Right hindlimb (tissue), 1 donor: Measurements from ENCODE around the gene HSD17B1.
"Not testable (repeated sequence)": the region's sequence is repeated elsewhere in the genome, so short reads cannot be mapped to it uniquely, and the experiment has no call there.

Experiments used
- DNase-seq: peaks from one replicate; pipeline ENCODE4 v3.0.0-alpha.2; 2018

HSD17B1 gene, protein sequence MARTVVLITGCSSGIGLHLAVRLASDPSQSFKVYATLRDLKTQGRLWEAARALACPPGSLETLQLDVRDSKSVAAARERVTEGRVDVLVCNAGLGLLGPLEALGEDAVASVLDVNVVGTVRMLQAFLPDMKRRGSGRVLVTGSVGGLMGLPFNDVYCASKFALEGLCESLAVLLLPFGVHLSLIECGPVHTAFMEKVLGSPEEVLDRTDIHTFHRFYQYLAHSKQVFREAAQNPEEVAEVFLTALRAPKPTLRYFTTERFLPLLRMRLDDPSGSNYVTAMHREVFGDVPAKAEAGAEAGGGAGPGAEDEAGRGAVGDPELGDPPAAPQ

DNA sequence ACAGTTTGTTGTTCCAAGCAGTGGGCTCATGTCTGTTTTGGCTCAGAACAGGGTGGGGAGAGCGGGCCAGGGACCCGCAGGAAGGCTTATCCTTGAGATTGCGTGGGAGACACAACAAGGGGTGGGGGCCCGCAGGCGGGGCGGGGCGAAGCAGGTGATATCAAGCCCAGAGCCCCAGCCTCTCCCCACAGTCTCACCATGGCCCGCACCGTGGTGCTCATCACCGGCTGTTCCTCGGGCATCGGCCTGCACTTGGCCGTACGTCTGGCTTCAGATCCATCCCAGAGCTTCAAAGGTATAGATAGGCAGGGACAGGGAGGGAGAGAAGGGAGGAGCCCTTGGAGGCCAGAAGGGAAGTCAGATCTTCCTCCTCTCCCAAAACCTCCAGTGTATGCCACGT is at the start of gene HSD17B1:
TSS of gene HSD17B1 (plus strand) at position 188 of the 400 bp plus-strand sequence. CDS start at position 199, 11 bp downstream.
- DNase-seq, result not testable (repeated sequence)

DNA sequence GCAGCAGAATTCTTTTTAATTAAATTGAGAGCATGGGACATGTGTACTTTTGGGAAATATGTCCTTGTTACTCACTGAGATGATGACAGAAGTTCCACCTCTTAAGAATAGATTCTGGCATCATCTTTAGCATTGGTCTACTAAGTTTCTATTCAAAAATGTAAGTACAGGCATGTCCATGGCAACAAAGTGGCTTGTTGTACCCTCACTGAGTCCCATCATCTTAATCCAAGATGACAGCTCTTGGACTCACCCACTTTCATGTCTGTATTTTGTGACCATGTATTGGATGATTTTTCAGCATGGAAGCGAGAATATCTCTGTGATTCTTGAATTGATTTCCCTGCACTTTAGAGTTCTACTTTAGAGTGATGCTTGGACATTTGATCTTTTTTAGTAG is 49.8 kb upstream of the HSD17B1 start:
- DNase-seq, result no peak

DNA sequence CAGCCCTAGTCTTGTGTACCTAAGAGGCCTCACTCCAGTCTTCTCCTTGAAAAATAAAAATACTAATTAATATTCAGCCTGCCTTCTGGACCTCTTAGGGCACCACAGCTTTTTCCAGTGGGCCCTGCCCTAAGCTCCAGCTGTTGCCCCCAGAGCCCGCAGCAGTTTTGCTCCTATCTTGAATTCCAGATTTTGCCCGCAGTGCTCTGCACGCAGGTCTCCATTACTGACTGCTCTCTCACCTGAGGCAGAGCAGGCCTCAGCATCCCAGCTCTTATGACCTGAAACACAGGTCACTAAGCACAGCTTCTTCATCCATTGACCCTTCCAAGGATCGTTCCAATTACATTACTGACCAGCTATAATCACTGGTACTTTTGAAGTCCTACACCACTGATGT is 45.1 kb upstream of the HSD17B1 start:
- DNase-seq, result no peak

DNA sequence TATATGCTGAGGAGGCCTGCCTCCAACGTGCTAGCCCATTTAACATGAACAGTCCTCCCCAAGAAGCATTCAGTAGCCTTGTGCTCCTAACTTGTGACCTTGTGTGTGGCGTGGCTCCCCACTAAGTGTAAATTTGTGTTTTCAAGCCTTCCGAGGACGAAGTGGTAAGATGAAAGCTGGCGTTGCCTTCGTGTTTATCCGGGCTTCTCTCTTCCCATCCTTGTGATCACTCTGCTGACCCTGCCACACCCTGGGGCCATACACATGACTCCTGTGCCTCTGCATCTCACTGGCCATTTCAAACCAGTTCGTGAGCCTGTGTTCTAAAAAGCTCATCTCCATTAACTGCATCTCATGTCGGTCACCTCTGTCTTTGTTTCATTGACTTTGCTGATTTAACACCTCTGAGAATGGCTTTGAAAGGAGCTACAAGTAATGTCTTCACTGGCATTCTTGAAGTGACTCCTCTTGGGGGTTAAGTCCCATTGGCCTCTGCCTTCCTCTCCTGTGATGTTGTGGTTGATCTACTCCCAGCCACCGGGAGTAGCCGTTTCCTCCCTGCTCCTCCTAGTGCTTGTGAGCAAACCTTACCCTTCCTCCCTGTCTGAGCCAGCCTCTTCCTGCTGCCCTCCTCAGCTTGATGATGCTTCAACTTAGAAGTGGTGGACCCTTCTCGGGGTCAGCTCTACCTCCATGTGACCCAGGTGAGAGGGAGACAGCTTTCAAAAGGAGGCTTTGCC is 44.1 kb upstream of the HSD17B1 start:
- DNase-seq, result no peak

DNA sequence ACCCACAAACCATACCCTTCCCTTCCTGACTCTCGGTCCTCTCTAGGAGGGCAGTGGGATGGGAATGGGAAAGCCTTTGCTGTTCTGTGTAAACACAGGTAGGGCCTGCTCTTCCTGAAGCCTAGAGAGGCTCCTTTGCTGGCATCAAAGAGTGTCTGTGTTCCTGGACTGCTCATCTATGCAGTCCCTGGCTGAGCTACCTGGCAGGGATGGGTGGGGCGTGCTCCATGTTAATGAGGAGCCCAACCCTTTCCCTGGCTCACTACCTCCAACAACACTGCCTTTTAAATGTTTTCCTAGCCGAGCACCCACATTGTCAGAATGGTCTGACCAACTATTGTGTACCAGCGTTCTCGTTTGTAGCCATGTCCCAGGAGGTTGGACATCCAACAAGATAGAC is 43.3 kb upstream of the HSD17B1 start:
- no peak for DNase-seq

DNA sequence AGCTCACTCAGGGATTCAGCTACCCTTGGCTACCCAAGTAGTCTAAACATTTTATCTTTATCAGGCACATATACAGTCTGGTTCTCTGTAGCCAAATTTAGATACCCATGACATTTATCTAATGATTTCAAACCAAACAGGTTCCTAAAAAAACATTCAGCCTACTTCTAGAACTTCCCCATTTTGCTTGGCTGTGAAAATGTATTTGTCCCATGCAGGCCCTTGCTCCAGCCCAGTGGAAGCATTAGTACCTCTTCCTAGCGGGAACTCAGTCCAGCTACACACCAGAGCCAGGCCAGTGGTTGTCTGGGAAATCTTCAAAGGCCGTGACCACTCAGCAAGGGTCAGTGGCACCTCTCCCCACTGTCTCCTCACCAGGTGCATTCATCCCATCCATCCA is 42.9 kb upstream of the HSD17B1 start:
- DNase-seq, result no peak

DNA sequence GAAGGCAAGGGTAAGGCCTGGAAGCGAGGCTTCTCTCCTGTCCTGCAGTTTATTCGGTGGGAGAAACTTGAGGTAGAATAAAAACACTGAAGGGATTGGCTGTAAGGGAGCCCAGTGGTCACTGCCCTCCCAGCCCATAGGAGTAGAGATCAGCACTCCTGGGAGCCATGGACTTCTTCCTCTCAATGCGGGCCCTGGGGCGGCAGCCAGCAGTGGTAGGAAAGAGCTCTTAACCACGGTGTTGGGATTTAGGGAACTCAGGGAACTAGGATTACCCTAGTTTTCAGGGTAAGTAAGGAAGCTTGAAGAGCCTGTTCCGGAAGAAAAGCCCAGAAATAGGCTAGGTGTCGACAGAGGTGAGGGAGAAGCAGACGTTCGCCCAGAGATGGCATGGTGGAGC is 40.5 kb upstream of the HSD17B1 start:
- no peak for DNase-seq

DNA sequence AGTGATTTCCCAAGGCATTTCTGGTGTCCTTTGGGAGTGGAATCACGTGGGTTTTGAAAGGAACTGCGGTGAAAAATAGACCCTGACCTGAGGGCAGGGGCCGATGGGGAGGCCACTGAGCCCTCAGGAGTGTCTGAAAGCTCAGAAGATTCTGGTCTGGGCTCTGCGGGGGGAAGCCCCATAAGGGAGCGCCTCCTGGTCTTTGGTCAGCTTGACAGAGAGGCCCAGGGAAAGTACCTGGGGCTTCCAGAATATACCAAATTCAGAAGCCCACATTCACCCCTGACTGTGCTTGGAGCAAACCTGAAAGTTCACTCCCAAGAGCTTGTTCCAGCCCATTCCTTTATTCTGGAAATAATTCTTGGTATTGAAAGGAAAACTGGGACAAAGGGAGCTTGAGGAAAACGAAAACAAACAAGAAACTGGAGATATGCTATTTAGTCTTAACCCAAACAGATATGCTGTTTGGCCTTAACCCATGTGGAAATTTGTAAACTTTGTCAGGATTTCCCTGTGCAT is 39.9 kb upstream of the HSD17B1 start:
- no peak for DNase-seq

DNA sequence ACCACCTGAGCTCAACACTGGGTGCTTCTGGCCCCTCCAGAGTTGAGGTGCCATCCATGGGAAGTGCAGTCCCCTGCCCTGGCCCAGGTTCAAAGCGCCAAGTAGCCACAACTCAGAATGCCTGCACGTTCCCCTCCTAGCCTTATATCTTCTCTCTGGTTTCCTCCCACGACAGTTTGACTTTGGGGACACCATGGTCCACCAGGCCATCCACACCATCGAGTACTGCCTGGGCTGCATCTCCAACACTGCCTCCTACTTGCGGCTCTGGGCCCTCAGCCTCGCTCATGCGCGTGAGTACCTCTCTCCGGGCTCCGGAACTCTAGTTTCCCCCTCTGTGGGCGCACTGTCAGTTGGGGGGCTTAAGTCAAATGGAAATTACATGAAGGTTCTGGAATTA is 39.0 kb upstream of the HSD17B1 start:
- no peak for DNase-seq

DNA sequence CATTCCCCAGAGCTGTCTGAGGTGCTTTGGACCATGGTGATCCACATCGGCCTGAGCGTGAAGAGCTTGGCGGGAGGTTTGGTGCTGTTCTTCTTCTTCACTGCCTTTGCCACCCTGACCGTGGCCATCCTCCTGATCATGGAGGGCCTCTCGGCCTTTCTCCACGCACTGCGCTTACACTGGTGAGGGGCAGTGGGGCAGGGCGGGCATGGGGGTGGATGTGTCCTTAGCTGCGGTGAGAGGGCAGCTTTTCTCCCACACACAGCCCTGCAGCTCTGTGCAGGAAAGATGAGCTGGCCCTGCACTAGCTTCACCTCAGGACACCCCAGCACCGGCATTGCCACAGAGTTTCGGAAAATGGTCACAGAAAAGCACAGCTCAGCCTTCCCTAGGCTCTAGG is 38.4 kb upstream of the HSD17B1 start:
- no peak for DNase-seq

DNA sequence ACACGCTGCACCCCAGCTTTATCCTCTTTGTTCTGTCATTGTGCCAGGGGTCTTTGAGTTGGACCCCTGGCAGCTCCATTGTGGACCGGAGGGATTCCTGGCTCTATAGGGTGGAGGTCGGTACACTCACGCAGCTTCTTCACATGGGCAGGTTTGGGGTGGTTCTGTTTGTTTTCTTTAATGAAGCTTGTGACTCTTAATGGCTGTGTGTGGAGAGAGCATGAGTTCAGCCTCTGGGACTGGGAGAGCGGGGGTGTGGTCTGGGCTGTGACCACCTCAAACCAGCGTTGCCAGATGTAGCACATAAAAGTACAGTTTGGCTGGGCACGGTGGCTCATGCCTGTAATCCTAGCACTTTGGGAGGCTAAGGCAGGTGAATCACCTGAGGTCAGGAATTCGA is 37.9 kb upstream of the HSD17B1 start:
- DNase-seq, result no peak

DNA sequence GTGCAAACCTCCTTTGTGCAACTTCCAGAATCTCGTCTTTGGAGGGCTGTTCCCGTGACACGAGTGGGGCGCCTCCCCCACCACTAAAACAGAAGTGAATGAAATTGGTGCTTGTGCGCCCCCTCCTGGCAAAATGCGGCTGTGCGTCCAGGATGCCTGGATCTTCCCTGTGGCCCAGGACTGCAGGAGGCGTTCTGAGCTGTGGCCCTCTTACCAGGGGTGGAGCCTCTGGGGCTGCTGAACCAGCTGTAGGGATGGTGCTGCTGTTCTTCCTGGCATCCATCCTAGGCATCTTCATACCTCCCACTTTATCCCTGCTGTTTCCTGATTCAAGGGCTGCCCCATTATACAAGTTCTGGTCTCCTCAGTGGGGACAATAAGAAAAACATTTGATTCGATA is 35.2 kb upstream of the HSD17B1 start:
- DNase-seq, result peak; percentile 89

DNA sequence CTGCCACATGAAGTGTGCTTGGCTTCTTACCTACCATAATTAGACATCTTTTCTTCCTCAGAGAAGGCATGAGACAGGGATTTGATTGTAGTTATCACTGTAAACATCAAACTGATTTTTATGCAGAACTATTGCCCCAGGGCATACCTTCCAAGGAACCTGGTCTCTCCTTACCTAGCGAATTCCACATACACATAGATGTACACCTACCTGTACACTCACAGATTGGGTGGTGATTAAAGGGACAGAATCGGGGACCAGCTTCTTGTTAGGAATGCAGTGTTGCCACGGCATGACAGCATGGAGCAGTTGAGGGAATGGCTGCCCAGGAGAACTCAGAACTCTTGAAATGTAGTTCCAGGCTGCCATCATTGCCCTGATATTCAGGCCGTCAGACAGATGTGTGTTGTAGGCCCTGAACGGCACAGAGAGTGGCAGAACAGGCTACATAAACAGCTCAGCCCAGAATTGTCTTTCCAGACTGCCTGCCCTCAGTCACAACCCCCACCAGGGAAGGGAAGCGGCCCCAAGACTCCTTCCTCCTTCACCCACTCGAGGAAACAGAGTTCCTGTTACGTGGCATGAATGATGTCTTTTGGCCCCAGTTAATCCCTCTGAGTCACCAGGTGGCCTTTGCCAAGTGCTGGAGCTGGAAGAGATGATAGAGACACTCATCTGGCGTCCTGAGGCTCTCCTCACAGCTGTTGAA is 34.5 kb upstream of the HSD17B1 start:
- DNase-seq, result peak; percentile 85

DNA sequence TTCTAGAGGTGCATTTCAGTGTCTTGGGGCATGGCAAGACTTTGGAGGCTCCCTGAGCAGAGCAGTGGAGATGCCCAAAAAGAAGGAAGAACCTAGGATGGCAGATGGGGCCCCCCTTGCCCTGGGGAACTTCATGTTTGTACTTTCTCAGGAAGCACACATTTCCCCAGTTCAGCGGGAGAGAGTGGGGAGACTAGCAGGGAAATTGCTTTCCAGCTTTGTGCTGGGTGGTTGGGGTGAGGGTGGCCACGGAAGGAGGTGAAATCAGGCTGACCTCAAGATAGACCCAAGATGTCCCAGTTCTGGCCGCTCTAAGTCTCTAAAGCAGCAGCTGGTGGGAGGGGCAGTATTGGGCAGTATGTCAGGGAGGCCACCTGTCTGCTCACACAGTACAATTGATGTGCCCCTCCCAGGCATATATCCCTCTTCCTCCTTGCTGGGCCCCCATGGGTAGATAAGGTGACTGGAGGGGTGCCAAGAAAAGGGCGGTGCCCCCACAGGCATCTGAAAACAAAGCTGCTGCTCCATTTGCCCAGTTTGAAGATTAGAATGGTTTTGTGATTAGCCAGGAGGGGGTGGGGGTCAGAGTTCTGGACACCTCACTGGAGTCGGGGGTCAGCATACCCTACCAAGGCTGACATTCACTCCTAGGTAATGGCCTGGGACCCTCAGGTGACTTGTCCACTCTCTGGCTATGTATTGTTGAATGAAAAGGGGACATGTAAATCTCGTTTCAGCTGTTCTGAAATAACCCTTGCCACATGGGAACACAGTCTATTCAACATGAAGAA is 33.8 kb upstream of the HSD17B1 start:
- DNase-seq, result peak; percentile 76

DNA sequence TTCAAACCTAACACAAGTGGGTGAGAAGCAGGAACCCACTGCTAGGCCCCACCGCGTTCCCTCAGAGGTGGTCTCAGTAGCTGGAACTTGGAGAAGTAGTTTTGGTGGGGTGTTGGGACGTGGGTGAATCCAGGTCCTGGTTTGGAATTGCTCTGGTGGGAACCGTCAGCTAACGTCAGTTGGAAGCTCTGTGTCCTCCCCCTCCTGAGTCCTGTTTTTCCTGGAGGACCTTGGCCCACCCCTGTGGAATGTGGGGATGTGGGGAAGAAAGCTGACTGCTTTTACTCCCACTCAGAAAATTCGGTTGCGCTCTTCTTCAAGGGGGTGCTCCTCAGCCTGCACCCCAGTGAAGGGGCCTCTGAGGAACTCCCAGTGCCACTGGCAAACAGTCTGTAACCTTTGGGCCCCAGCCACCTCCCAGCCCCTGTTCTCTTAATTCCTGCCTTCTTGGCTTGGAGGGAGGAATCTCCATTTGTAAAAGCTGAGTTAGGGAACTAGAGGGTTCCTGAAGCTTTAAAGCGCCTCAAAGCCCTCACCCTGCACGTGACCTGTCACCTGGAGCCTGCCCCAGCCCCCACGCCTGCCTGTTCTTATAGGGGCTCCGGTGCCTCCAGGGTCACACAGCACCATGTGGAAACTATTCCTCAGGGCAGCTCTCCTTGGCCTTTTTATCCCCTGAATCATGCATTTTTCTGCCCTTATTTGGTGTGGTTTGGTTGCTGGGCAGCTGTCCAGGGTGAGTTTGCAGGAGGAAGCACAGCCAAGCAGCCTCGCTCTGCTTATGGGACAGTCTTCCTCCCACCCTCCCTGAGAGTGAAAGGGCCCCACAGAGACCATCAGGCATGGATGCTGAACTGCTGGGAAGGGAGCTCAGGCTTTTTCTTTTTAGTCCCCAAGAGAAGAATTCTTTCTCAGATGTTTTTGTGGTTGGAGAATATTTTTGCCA is 32.9 kb upstream of the HSD17B1 start:
- DNase-seq, result peak; percentile 95

DNA sequence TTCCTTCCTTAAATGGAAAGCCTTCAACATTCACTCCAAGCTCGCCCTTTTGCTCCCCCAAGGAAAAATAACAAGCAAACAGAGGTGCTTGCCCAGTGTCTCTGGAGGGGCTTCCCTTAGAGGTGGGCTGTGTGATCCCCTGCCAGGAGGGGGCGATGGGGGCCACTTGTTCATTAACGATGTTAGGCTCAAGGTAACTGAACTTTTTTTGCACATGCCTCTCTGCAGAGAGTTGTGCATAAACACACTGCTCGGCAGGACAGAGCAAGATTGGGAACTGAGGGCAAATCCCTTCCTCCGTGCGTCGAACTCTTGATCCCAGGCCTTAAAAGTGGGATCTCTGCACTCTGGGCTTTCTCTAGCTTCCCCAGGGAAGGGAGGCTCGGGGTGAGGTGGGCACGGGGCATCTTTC is 32.2 kb upstream of the HSD17B1 start:
- peak; percentile 65 for DNase-seq

DNA sequence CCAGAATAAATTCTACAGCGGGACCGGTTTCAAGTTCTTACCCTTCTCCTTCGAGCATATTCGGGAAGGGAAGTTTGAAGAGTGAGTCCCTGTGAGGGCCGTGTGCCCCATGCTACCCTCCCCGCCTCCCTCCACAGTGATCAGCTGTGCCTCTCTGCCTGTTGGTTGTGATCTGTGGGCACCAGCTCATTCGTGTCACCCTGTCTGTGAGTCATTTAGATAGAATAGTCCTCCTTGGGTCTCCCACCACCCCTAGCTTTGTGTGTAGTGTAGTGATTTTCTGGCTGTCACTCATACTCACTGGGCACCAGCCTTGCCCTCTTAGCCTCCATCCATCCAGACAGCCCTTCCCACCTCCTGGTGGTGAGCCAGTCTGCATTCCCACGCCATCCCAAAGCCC is 31.7 kb upstream of the HSD17B1 start:
- no peak for DNase-seq

DNA sequence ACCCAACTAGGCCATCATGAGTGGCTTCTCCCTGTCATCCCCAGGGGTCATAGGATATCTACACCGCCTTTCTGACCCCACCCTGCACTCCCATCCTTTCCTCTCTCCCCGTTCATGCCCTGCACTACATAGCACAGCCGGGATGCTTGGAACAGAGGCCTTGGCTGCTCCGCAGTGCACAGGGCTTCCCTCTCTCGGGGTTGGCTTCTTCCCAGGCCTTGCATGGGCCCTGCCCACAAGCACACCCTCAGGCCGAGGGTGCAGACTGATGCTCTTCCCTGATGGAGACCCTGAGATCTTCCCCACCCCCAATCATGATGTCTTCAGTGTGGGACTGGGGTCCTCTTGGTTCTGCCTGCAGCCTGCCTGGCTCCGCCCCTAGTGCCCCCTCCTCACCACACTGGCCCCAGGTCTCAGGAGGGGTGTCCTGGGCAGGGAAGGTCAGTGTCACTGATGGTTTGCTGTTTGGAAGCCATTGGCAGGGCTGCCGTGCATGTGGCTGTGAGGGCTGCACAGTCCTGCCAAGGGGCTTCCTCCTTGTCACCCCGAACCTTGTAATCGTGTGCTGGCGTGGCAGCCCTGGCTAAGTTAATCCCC is 31.0 kb upstream of the HSD17B1 start:
- no peak for DNase-seq

DNA sequence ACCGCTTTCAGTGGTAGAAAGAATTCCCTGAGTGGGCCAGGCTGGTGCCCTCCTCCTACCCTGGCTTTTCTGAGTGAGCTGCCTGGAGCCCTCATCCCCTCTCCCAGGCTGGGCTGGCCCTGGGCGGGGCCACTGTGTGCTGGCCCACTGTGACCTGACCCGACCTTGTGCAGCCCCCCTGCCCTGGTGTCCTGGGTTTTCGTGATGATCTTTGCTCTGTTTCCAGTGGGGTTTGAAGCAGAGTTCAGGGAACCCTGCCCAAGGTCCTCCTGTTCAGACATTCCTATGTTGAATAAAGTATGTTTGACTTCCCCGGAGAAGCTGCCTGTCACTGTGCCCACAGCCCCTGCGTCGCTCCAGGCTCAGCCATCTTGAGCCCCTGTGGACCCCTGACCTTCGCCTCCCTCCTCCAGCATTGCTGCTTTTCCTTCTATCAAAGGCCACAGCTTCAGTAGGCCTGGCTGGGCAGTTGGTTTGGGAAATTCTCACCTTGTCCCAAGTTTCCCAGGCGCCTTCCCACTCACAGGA is 30.4 kb upstream of the HSD17B1 start:
- no peak for DNase-seq

DNA sequence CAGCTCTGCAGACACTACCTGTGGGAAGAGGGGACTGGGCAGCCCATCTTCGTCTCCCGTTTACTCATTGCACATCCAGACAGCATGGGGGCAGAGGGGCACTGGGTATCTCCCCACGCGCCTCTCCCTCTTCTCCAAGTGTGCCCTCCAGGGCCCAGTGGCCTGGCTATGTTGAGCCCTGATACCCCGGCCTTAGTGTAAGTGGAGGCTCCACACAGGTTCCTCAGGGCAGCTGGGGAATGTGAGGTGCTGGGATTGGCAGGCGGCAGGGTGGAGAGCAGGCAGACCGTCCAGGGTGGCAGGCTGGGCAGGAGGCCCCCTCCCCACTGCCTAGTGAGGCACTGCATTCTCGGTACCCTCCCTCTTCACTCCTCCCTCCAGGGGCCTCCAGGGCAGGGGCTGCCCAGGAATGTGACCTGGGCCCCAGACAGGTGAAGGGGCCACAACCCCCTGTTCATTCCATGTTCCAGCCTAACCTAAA is 29.9 kb upstream of the HSD17B1 start:
- DNase-seq, result no peak

DNA sequence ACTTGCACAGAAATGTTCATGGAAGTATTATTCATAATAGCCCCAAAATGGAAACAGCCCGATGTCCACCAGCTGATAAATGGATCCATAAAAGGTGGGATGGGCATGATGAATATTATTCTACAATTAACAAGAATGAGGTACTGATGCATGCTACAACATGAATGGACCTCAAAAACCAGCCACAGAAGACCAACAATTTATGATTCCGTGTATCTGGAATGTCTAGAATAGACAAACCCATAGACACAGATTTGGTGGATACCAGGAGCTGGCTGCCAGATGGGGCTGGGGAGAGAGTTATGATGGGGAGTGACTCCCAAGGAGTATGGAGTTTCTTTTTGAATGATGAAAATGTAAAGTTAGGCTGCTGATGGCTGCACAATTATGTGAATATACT is 27.5 kb upstream of the HSD17B1 start:
- no peak for DNase-seq
